GM19463 (cell line): ENCODE measurements around the gene ADAM17.
"Not testable (repeated sequence)": the region's sequence is repeated elsewhere in the genome, so short reads cannot be mapped to it uniquely, and the experiment has no call there.

Source experiments
- ATAC-seq: cut with Tn5 transposase; IDR thresholded peaks from one replicate; pipeline ENCODE4 v1.9.1; 2021; ENCODE audit warnings: mild to moderate bottlenecking, moderate library complexity; ENCODE audit not compliant: unreplicated experiment

Gene ADAM17

GRCh38 chr2:9570182-9571060, 14.8 kb upstream of the ADAM17 start:
- ATAC-seq, result no peak

- no peak for ATAC-seq
These were observed 10.0 kb upstream of the ADAM17 start for GRCh38 chr2:9565436-9566153.

GRCh38 chr2:9560628-9561027, 5.0 kb upstream of the ADAM17 start:
- no peak for ATAC-seq

- no peak for ATAC-seq
These were observed 3.3 kb upstream of the ADAM17 start for GRCh38 chr2:9558948-9559381.

GRCh38 chr2:9556121-9556743, 602 bp upstream of the ADAM17 start:
- peak; percentile 1 for ATAC-seq

- ATAC-seq, result no peak
These were observed 721 bp downstream of the ADAM17 start for GRCh38 chr2:9554921-9555296.

GRCh38 chr2:9552219-9553178, 3.1 kb downstream of the ADAM17 start:
- ATAC-seq, result no peak

GRCh38 chr2:9550859-9551391, 4.7 kb downstream of the ADAM17 start:
- ATAC-seq, result not testable (repeated sequence)

GRCh38 chr2:9549420-9549819, 6.2 kb downstream of the ADAM17 start:
- no peak for ATAC-seq

- ATAC-seq, result peak; percentile 33
These were observed 7.1 kb downstream of the ADAM17 start for GRCh38 chr2:9548506-9548905.

GRCh38 chr2:9547262-9547991, 8.2 kb downstream of the ADAM17 start:
- ATAC-seq, result no peak

- ATAC-seq, result no peak
These were observed 10.1 kb downstream of the ADAM17 start for GRCh38 chr2:9545502-9545901.

GRCh38 chr2:9543557-9543956, 12.1 kb downstream of the ADAM17 start:
- ATAC-seq, result no peak

- no peak for ATAC-seq
These were observed 16.1 kb downstream of the ADAM17 start for GRCh38 chr2:9539531-9539930.

GRCh38 chr2:9538000-9538507, 17.6 kb downstream of the ADAM17 start:
- ATAC-seq, result no peak

- no peak for ATAC-seq
These were observed 19.1 kb downstream of the ADAM17 start for GRCh38 chr2:9536504-9536903.

- ATAC-seq, result peak; percentile 49
These were observed 20.5 kb downstream of the ADAM17 start for GRCh38 chr2:9535177-9535576.

GRCh38 chr2:9533663-9534062, 22.0 kb downstream of the ADAM17 start:
- no peak for ATAC-seq

GRCh38 chr2:9532421-9532820, 23.2 kb downstream of the ADAM17 start:
- no peak for ATAC-seq
